Bronchial epithelial cell (primary cell): ENCODE data around the gene GNB2. TPM values are rescaled to one million over a fixed set of nuclear protein-coding genes. Genes with fewer than 3 reads are reported as not detected.
"Not testable (repeated sequence)": the region's sequence is repeated elsewhere in the genome, so short reads cannot be mapped to it uniquely, and the experiment has no call there.

Experiments used
- DNase-seq: peaks from one replicate; pipeline ENCODE4 v3.0.0-alpha.2; 2010; ENCODE audit warnings: low read depth
- FAIRE-seq: peaks from 2 replicates; lab custom pipeline; 2011; peaks lifted over from hg19 to GRCh38; lab: Jason Lieb, UNC
- H3K27me3 ChIP-seq: 2 replicates; pipeline ENCODE4 v1.5.1; 2011; ENCODE audit warnings: low read length; ENCODE audit not compliant: control insufficient read depth, insufficient read depth
- H3K36me3 ChIP-seq: 2 replicates; pipeline ENCODE4 v1.5.1; 2011; ENCODE audit warnings: low read length; ENCODE audit not compliant: control insufficient read depth, insufficient read depth
- H3K4me3 ChIP-seq: 2 replicates; pipeline ENCODE4 v1.5.1; 2011; ENCODE audit warnings: mild to moderate bottlenecking, low read depth, low read length, control low read depth
- CTCF ChIP-seq: IDR thresholded peaks from 2 replicates; pipeline ENCODE4 v1.5.1; 2011; ENCODE audit warnings: mild to moderate bottlenecking, moderate library complexity, low read length, control low read depth, inconsistent platforms; ENCODE audit not compliant: insufficient read depth, severe bottlenecking
- total RNA-seq: library from RNA; depleted of rRNA; stranded (reverse); fragments of >200 nt; gene quantifications from 2 replicates; pipeline ENCODE4 v1.2.1, GENCODE V29; 2014

GNB2 gene
- total RNA-seq, 1 donor from 2014 or later: 66.1 TPM

- DNase-seq (no peak), FAIRE-seq (no peak)
- TF ChIP-seq CTCF: no peak
- Histone ChIP-seq H3K36me3 (peaks cover 2% of the 10 kb centered on the region), H3K4me3 (no peak overlapping the region), H3K27me3 (no peaks in the 10 kb centered on the region)
These were observed 34.9 kb downstream of the GNB2 start for GRCh38 chr7:100708395-100708794.

- H3K36me3 ChIP-seq: peaks cover 2% of the 10 kb centered on the region
- DNase-seq: no peak
- no peak for TF ChIP-seq CTCF
- H3K27me3 ChIP-seq: no peaks in the 10 kb centered on the region
- no peak for FAIRE-seq
- no peak overlapping the region for H3K4me3 ChIP-seq
These were observed 36.9 kb downstream of the GNB2 start for GRCh38 chr7:100710452-100710851.

DNA sequence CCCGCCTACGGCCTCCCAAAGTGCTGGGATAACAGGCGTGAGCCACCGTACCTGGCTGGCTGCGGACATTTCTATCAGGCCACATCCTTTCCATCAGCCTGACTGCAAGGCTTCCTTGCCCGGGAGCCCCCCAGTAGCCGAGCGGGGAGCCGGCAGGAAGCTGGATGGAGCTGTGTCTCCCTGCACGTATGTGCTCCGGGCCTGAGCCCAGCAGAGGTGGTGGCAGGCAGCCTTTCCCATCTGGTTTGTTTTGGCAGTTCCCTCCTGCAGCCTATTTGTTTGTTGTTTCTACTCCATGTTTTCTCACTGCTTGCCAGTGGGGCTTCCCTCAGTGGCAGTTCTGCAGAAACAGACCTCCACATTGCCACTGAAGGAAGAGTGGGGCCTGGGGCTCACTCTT lies 37.8 kb downstream of the GNB2 start:
- FAIRE-seq (no peak), DNase-seq (no peak)
- TF ChIP-seq CTCF: no peak
- Histone ChIP-seq H3K36me3 (peaks cover 2% of the 10 kb centered on the region), H3K27me3 (no peaks in the 10 kb centered on the region), H3K4me3 (no peak overlapping the region)

DNA sequence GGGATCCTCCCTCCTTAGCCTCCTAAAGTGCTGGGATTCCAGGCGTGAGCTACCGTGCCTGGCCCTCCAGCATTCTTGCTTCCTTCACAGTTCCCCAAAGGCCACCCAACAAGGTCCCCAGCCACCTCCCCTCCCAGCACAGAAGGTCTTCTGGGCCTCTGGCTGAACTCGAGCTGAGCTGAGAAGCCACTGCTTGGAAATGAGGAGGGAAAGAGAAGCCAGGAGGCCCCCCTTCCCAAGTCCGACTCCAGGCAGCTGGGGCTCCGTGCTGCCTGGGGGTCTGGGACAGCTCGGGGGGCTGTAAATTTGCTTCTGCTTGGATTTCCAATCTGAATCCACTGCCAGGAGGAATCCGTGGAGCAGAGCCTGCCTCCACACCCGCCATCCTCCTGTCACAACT lies 41.2 kb downstream of the GNB2 start:
- H3K27me3 ChIP-seq: peaks cover 3% of the 10 kb centered on the region
- no peak overlapping the region for H3K4me3 ChIP-seq
- H3K36me3 ChIP-seq: no peaks in the 10 kb centered on the region
- FAIRE-seq (no peak), DNase-seq (no peak)
- TF ChIP-seq CTCF: no peak

GRCh38 chr7:100717073-100717472 lies 43.5 kb downstream of the GNB2 start:
- not testable (repeated sequence) for FAIRE-seq, H3K36me3 ChIP-seq, DNase-seq

GRCh38 chr7:100719523-100720278 lies 46.2 kb downstream of the GNB2 start:
- peak; percentile 38 for TF ChIP-seq CTCF
- no peak overlapping the region for H3K4me3 ChIP-seq
- no peaks in the 10 kb centered on the region for H3K36me3 ChIP-seq
- FAIRE-seq: no peak
- DNase-seq: peak; percentile 38
- H3K27me3 ChIP-seq: peaks cover 33% of the 10 kb centered on the region

More at GRCh38 chr7:100717073-100717472, 43.5 kb downstream of the GNB2 start:
- H3K4me3 ChIP-seq: not testable (repeated sequence)
- peaks cover 22% of the 10 kb centered on the region for H3K27me3 ChIP-seq
